Lung (tissue), 12 donors: ENCODE data around the gene GATA6. TPM values are rescaled to one million over a fixed set of nuclear protein-coding genes. Genes with fewer than 3 reads are reported as not detected.
A peak's percentile ranks its signal among the peaks of the same experiment; 100 is the strongest.

Source experiments
- ATAC-seq: fragments of 200-7000 bp; cut with Tn5 transposase; one replicate; pipeline ENCODE4 v1.9.1; 2020; ENCODE audit warnings: moderate number of reproducible peaks; ENCODE audit not compliant: insufficient read depth, low FRiP score
- DNase-seq, 3 donors: peaks; one replicate each; pipeline ENCODE4 v3.0.0-alpha.2; 2013 to 2017
- H3K27ac ChIP-seq, 2 donors: one replicate each; pipeline ENCODE4 v1.5.1; 2013; ENCODE audit warnings: mild to moderate bottlenecking in 2 of 2, moderate library complexity in 2 of 2, control low read depth in 1 of 2, inconsistent platforms in 1 of 2, low read depth in 1 of 2, low read length in 1 of 2
- H3K27me3 ChIP-seq, 3 donors: one replicate each; pipeline ENCODE4 v1.5.1; 2013; ENCODE audit warnings: low read length in 2 of 3; ENCODE audit not compliant: control insufficient read depth in 3 of 3, insufficient read depth in 3 of 3
- H3K36me3 ChIP-seq, 4 donors: one replicate each; pipeline ENCODE4 v1.5.1; 2013; ENCODE audit warnings: low read length in 4 of 4, mild to moderate bottlenecking in 1 of 4, moderate library complexity in 1 of 4; ENCODE audit not compliant: control insufficient read depth in 4 of 4, insufficient read depth in 4 of 4
- H3K4me1 ChIP-seq, 5 donors: one replicate each; pipeline ENCODE4 v1.5.1; 2013; ENCODE audit warnings: low read length in 5 of 5, mild to moderate bottlenecking in 2 of 5, moderate library complexity in 1 of 5; ENCODE audit not compliant: control insufficient read depth in 5 of 5, insufficient read depth in 5 of 5
- H3K4me3 ChIP-seq: one replicate; pipeline ENCODE4 v1.5.1; 2013; ENCODE audit warnings: mild to moderate bottlenecking, control low read depth, moderate library complexity
- H3K9ac ChIP-seq, 2 donors: one replicate each; pipeline ENCODE4 v1.5.1; 2013; ENCODE audit warnings: low read length in 2 of 2, control low read depth in 1 of 2; ENCODE audit not compliant: insufficient read depth in 1 of 2
- H3K9me3 ChIP-seq, 4 donors: one replicate each; pipeline ENCODE4 v1.5.1; 2013; ENCODE audit warnings: low read length in 3 of 4, mild to moderate bottlenecking in 1 of 4, moderate library complexity in 1 of 4; ENCODE audit not compliant: control insufficient read depth in 4 of 4, insufficient read depth in 3 of 4
- WGBS, 2 donors: extraction: QIAGEN DNeasy Blood & Tissue Kit; methylation state at CpG; one replicate each; pipeline ENCODE4 v1.1.7; 2013; 5-methylcytosine and 5-hydroxymethylcytosine counted together
- polyA plus RNA-seq, 2 donors: library from polyadenylated mRNA; stranded (reverse); fragments of 200-250 nt; gene quantifications; one replicate each; pipeline ENCODE4 v1.2.1, GENCODE V29; 2013
- total RNA-seq, 2 donors: library from RNA; depleted of rRNA in 1 of 2; stranded (reverse); fragments of >200 nt in 1 of 2; gene quantifications; one replicate each; pipeline ENCODE4 v1.2.1, GENCODE V29; 2014 to 2021
- TF ChIP-seq, protein P1 (sequence below): IDR thresholded peaks from 2 replicates; pipeline ENCODE4 v1.5.1; 2012; ENCODE audit warnings: mild to moderate bottlenecking; ENCODE audit errors: control extremely low read depth, extremely low read depth
- donor health status: control.
- donor health status: control.
- donor health status: Bipolar disorder and iron deficiency.
- donor health status: healthy.
- donor health status: DM: yes; HTN: yes; CAD: no.

Gene GATA6
- total and polyA plus RNA-seq, 4 donors: 11.3 to 34.3 (median 21.8) TPM

DNA sequence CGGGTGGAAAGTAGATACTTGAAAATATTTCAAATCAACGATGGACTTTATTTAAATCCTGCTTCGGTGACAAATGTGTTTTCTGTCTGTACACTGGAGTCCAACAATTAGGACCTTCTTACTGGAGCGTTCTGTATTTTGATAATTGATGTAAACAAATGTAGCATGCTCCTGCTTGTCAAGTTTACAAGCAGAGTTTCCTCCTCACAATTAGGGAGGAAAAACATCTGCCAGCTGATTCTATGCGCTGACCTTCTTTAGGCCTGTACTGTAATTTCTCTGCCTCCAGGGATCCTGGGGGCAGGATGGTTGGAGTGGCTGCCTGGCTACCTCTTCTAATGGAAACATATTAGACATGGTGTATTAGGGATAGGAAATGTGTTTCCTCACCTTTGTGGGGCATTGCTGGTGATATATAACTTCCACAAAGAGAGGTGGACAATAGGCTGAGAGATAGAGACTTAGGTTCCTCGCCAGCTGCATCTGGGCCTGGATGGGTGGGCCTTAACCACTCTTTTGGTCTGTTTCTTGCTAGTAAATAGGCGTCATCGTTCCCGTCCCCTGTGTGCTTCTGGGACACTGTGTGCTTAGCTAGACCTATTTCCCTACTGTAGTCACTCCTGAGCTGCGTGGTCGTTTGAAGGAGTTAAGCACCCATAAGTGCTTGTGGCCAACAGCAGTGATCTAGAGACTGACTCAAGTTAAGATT is 19.3 kb downstream of the GATA6 start:
- TF ChIP-seq, protein P1, sequence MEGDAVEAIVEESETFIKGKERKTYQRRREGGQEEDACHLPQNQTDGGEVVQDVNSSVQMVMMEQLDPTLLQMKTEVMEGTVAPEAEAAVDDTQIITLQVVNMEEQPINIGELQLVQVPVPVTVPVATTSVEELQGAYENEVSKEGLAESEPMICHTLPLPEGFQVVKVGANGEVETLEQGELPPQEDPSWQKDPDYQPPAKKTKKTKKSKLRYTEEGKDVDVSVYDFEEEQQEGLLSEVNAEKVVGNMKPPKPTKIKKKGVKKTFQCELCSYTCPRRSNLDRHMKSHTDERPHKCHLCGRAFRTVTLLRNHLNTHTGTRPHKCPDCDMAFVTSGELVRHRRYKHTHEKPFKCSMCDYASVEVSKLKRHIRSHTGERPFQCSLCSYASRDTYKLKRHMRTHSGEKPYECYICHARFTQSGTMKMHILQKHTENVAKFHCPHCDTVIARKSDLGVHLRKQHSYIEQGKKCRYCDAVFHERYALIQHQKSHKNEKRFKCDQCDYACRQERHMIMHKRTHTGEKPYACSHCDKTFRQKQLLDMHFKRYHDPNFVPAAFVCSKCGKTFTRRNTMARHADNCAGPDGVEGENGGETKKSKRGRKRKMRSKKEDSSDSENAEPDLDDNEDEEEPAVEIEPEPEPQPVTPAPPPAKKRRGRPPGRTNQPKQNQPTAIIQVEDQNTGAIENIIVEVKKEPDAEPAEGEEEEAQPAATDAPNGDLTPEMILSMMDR: no peak
- peaks cover 17 to 59% (median 42%) of the 10 kb centered on the region in 5 donors for H3K4me1 ChIP-seq
- H3K27ac ChIP-seq: peak overlapping the region; percentile 91 to 94
- H3K4me3 ChIP-seq: no peak overlapping the region
- peak in 2 of 3 donors; percentile 61 to 65 for DNase-seq
- H3K9me3 ChIP-seq: no peaks in the 10 kb centered on the region
- H3K36me3 ChIP-seq: peaks cover 8 to 28% (median 16%) of the 10 kb centered on the region in 4 donors
- H3K27me3 ChIP-seq: peaks cover 0 to 2% (median 0%) of the 10 kb centered on the region in 3 donors
- peak overlapping the region in 1 of 2 donors; percentile 46 for H3K9ac ChIP-seq
- 60 to 71% methylated on average over 11 of the region's 11 CpGs for WGBS, 2 donors
- peak; percentile 50 for ATAC-seq

DNA sequence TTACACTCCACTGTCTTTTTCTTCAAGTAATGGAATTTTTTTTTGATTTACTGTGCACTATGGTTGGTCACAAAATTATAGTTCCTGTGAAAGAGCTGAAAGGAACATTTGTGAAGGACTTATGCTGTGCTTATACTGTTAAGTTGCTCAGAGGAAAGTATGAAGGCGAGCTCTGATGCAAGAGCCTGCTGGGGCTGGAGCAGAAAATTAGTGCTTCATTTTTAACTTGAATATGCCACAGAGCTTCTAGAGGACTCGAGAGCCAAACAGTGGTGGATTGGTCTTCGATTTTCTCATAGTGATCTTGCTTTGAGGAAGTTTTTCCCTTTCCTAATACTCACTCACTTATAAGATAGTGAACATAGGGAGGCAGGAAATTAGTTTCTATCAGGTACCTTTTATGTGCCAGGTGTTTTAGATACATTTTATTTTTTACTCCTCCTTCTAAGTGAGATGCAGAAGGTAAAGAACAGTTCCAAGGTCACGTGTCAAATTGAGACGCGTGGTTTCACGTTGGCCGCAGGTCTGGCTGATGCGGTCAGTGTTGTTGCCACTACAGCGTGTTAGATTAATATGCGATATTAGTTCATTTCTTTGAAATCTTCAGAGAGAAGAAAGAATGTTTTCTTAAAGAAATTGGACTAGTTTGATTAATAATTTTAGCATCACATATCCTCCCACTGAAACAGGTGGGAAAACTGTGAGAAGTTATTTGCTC is 20.2 kb downstream of the GATA6 start:
- 75 to 89% methylated on average over 11 of the region's 11 CpGs for WGBS, 2 donors

DNA sequence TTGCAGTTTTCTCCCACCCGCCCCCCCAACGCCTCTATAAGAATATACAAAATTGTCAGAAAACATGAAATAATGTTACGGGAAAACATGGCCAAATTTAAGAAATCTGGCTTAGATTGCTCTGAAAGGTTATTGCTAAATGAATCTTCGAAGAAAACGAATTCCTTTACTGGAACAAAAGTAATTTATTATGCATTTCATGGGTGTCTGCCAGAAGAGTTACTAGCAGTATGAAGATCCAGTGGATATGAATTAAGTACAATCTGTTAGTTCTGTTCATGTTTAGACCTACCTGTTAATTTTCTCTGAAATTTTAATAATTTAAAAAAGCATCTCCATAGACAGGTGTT is 21.9 kb downstream of the GATA6 start:
- DNase-seq (peak in 1 of 3 donors; percentile 75), ATAC-seq (no peak)
- TF ChIP-seq, protein P1: no peak
- no peaks in the 10 kb centered on the region for H3K9me3 ChIP-seq
- H3K27me3 ChIP-seq: peaks cover 0 to 2% (median 0%) of the 10 kb centered on the region in 3 donors
- peaks cover 3 to 25% (median 7%) of the 10 kb centered on the region in 4 donors for H3K36me3 ChIP-seq
- no peak overlapping the region for H3K4me3 ChIP-seq
- peaks cover 12 to 72% (median 49%) of the 10 kb centered on the region in 5 donors for H3K4me1 ChIP-seq
- 71 to 87% methylated on average over 5 of the region's 5 CpGs for WGBS, 2 donors
- H3K27ac ChIP-seq: peak overlapping the region in 1 of 2 donors; percentile 89
- H3K9ac ChIP-seq: peak overlapping the region in 1 of 2 donors; percentile 37

More for the DNA sequence above, 20.2 kb downstream of the GATA6 start:
- Histone ChIP-seq H3K9me3 (no peaks in the 10 kb centered on the region), H3K4me1 (peaks cover 20 to 67% (median 49%) of the 10 kb centered on the region in 5 donors), H3K27me3 (peaks cover 0 to 2% (median 0%) of the 10 kb centered on the region in 3 donors), H3K9ac (peak overlapping the region in 1 of 2 donors; percentile 43), H3K27ac (peak overlapping the region; percentile 76 to 94), H3K4me3 (no peak overlapping the region), H3K36me3 (peaks cover 6 to 31% (median 15%) of the 10 kb centered on the region in 4 donors)
- TF ChIP-seq, protein P1: no peak
- no peak for ATAC-seq
- peak in 1 of 3 donors; percentile 64 for DNase-seq
